HEK293T (cell line): Measurements from ENCODE around the gene RTTN.

Source experiments
- SP1 ChIP-seq: fragments of 450-650 bp; IDR thresholded peaks from 2 replicates; pipeline ENCODE4 v1.6.1; 2017
- TARDBP ChIP-seq: fragments of 450-650 bp; IDR thresholded peaks from 2 replicates; pipeline ENCODE4 v1.6.1; 2016

- TF ChIP-seq TARDBP, result no peak
- no peak for TF ChIP-seq SP1
Measured at GRCh38 chr18:70148039-70148938, 57.2 kb downstream of the RTTN start.
